Gastroesophageal sphincter (tissue), 3 donors: ENCODE measurements around the gene VAV1.

Experiments used
- CTCF ChIP-seq, 4 experiments: fragments of 200-600 bp in 2 of 4; fragments of 450-650 bp in 2 of 4; sonication (generic) in 1 of 4; IDR thresholded peaks; one replicate each; pipeline ENCODE4 v1.5.1; 2017 to 2019; ENCODE audit warnings: antibody characterized with exemption in 4 of 4, mild to moderate bottlenecking in 2 of 4, moderate library complexity in 2 of 4
- POLR2A ChIP-seq, 2 donors: fragments of 450-650 bp; IDR thresholded peaks; one replicate each; pipeline ENCODE4 v1.6.1; 2017; ENCODE audit warnings: antibody characterized with exemption in 2 of 2, mild to moderate bottlenecking in 2 of 2, moderate library complexity in 1 of 2

GRCh38 chr19:6777434-6777833 is 4.9 kb downstream of the VAV1 start:
- no peak for TF ChIP-seq CTCF (IDR thresholded peaks at IDR 0.05)
- TF ChIP-seq POLR2A (IDR thresholded peaks at IDR 0.05): no peak
